Fibroblast of lung (primary cell): Measurements from ENCODE around the gene RABAC1.

Experiments
- CTCF ChIP-seq, 2 donors: IDR thresholded peaks in 1 of 2; conservative IDR thresholded peaks in 1 of 2; 1 replicate in 1 of 2; 2 replicates in 1 of 2; pipeline ENCODE4 v1.5.1; 2011 to 2012; ENCODE audit warnings: low read length in 2 of 2, control low read depth in 1 of 2, inconsistent platforms in 1 of 2, low read depth in 1 of 2, mild to moderate bottlenecking in 1 of 2
- EZH2 ChIP-seq: IDR thresholded peaks from 2 replicates; pipeline ENCODE4 v1.5.1; 2012; ENCODE audit warnings: low read length, control low read depth, mild to moderate bottlenecking; ENCODE audit errors: missing control alignments

- TF ChIP-seq CTCF (conservative IDR thresholded peaks at IDR 0.05 in 1 of 2, IDR thresholded peaks at IDR 0.05 in 1 of 2; ENCODE audit: low read depth in 1 of 2, low read length in 2 of 2), result no peak
- no peak for TF ChIP-seq EZH2
Observed at GRCh38 chr19:41968751-41969595, 9.9 kb upstream of the RABAC1 start.
